Esophagus muscularis mucosa (tissue), 3 donors: ENCODE results near the gene HOXA9.

Source experiments
- EP300 ChIP-seq: sonication (generic); formaldehyde crosslinking; IDR thresholded peaks from one replicate; pipeline ENCODE4 v1.6.1; 2017; ENCODE audit warnings: antibody characterized with exemption
- TF ChIP-seq, protein P1 (sequence below), 3 experiments: fragments of 200-600 bp in 2 of 3; fragments of 450-650 bp in 1 of 3; sonication (generic) in 2 of 3; IDR thresholded peaks; one replicate each; pipeline ENCODE4 v1.5.1; 2017 to 2019; ENCODE audit warnings: antibody characterized with exemption in 3 of 3, mild to moderate bottlenecking in 2 of 3, moderate library complexity in 1 of 3

GRCh38 chr7:27131390-27131819, 33.9 kb downstream of the HOXA9 start:
- TF ChIP-seq, protein P1, sequence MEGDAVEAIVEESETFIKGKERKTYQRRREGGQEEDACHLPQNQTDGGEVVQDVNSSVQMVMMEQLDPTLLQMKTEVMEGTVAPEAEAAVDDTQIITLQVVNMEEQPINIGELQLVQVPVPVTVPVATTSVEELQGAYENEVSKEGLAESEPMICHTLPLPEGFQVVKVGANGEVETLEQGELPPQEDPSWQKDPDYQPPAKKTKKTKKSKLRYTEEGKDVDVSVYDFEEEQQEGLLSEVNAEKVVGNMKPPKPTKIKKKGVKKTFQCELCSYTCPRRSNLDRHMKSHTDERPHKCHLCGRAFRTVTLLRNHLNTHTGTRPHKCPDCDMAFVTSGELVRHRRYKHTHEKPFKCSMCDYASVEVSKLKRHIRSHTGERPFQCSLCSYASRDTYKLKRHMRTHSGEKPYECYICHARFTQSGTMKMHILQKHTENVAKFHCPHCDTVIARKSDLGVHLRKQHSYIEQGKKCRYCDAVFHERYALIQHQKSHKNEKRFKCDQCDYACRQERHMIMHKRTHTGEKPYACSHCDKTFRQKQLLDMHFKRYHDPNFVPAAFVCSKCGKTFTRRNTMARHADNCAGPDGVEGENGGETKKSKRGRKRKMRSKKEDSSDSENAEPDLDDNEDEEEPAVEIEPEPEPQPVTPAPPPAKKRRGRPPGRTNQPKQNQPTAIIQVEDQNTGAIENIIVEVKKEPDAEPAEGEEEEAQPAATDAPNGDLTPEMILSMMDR (IDR thresholded peaks at IDR 0.05): no peak
- TF ChIP-seq EP300: no peak
